Esophagus squamous epithelium (tissue), 5 donors: Measurements from ENCODE around the gene ZIC3. TPM values are rescaled to one million over a fixed set of nuclear protein-coding genes. Genes with fewer than 3 reads are reported as not detected.

Experiments used
- DNase-seq: peaks from one replicate; lab custom pipeline; 2025; lab: John Stamatoyannopoulos, UW
- H3K27ac ChIP-seq, 4 donors: fragments of 200-600 bp; sonication (generic); one replicate each; pipeline ENCODE4 v1.5.1; 2016 to 2019; ENCODE audit warnings: mild to moderate bottlenecking in 1 of 4
- H3K27me3 ChIP-seq, 4 donors: fragments of 200-600 bp; sonication (generic); 1 replicate in 3 of 4; 2 replicates in 1 of 4; pipeline versions ENCODE4 v1.5.1 to v1.6.0; 2017 to 2021; ENCODE audit warnings: antibody characterized with exemption in 1 of 4
- H3K36me3 ChIP-seq, 3 donors: fragments of 200-600 bp; sonication (generic); one replicate each; pipeline ENCODE4 v1.5.1; 2016 to 2019
- H3K4me1 ChIP-seq, 3 donors: fragments of 200-600 bp; sonication (generic); one replicate each; pipeline ENCODE4 v1.5.1; 2017 to 2019
- H3K4me3 ChIP-seq, 4 donors: fragments of 200-600 bp; sonication (generic); 1 replicate in 3 of 4; 2 replicates in 1 of 4; pipeline ENCODE4 v1.5.1; 2016 to 2019; ENCODE audit warnings: mild to moderate bottlenecking in 2 of 4, moderate library complexity in 1 of 4
- H3K9me3 ChIP-seq, 3 donors: fragments of 200-600 bp; sonication (generic); one replicate each; pipeline ENCODE4 v1.5.1; 2016 to 2019
- CTCF ChIP-seq, 6 experiments: fragments of 450-650 bp in 4 of 6; fragments of 200-600 bp in 2 of 6; sonication (generic) in 2 of 6; IDR thresholded peaks; one replicate each; pipeline ENCODE4 v1.5.1; 2016 to 2019; ENCODE audit warnings: antibody characterized with exemption in 6 of 6, mild to moderate bottlenecking in 4 of 6, moderate library complexity in 4 of 6
- POLR2A ChIP-seq, 4 donors: fragments of 450-650 bp; IDR thresholded peaks; one replicate each; pipeline ENCODE4 v1.6.1; 2017; ENCODE audit warnings: antibody characterized with exemption in 4 of 4, mild to moderate bottlenecking in 4 of 4, moderate library complexity in 3 of 4
- WGBS, 2 donors: methylation state at CpG; one replicate each; pipeline ENCODE4 v1.1.5; 2018; 5-methylcytosine and 5-hydroxymethylcytosine counted together
- intact Hi-C: fragments of 100-400 bp; cut with DNase I; formaldehyde crosslinking; loops from one replicate; pipeline ENCODE4 v1.15.0; 2022
- total RNA-seq, 4 donors: library from RNA; depleted of rRNA; stranded (reverse); fragments of >200 nt; gene quantifications; one replicate each; pipeline ENCODE4 v1.1.0, GENCODE V29; 2016
- donor health status: DM: yes; HTN: yes; CAD: no.

The ZIC3 gene
- not detected for total RNA-seq

- peaks cover 0 to 100% (median 27%) of the 10 kb centered on the region in 4 donors for H3K27me3 ChIP-seq
- peaks cover 0 to 5% (median 0%) of the 10 kb centered on the region in 3 donors for H3K9me3 ChIP-seq
- no peak for DNase-seq
- H3K4me1 ChIP-seq = peaks cover 7 to 46% (median 8%) of the 10 kb centered on the region in 3 donors
- intact Hi-C loops = no loop called here
- TF ChIP-seq POLR2A (IDR thresholded peaks at IDR 0.05) (no peak), CTCF (IDR thresholded peaks at IDR 0.05) (no peak)
- H3K27ac ChIP-seq = no peak within 1 kb of the TSS
- H3K4me3 ChIP-seq = peak within 1 kb of the TSS; percentile 31 to 68 (median 46)
- H3K36me3 ChIP-seq = no peaks in the 10 kb centered on the region
- WGBS, 2 donors = 0 to 22% methylated on average over 4 to 11 of the region's 69 CpGs
Measured at GRCh38 chrX:137565921-137566745, at the start of gene ZIC3. Gene ZIC3 (plus strand): TSS chrX:137566127. CDS start chrX:137566692, 565 bp downstream.

GRCh38 chrX:137519459-137519858 is 46.5 kb upstream of the ZIC3 start:
- DNase-seq = no peak
- Histone ChIP-seq H3K4me3 (no peak overlapping the region), H3K9me3 (no peaks in the 10 kb centered on the region), H3K27ac (no peak overlapping the region), H3K4me1 (no peaks in the 10 kb centered on the region), H3K36me3 (no peaks in the 10 kb centered on the region), H3K27me3 (no peaks in the 10 kb centered on the region)
- WGBS, 2 donors = 72% methylated on average over 3 of the region's 3 CpGs
- TF ChIP-seq POLR2A (IDR thresholded peaks at IDR 0.05) = no peak
- TF ChIP-seq CTCF (IDR thresholded peaks at IDR 0.05) = no peak
- intact Hi-C loops = no loop called here

DNA sequence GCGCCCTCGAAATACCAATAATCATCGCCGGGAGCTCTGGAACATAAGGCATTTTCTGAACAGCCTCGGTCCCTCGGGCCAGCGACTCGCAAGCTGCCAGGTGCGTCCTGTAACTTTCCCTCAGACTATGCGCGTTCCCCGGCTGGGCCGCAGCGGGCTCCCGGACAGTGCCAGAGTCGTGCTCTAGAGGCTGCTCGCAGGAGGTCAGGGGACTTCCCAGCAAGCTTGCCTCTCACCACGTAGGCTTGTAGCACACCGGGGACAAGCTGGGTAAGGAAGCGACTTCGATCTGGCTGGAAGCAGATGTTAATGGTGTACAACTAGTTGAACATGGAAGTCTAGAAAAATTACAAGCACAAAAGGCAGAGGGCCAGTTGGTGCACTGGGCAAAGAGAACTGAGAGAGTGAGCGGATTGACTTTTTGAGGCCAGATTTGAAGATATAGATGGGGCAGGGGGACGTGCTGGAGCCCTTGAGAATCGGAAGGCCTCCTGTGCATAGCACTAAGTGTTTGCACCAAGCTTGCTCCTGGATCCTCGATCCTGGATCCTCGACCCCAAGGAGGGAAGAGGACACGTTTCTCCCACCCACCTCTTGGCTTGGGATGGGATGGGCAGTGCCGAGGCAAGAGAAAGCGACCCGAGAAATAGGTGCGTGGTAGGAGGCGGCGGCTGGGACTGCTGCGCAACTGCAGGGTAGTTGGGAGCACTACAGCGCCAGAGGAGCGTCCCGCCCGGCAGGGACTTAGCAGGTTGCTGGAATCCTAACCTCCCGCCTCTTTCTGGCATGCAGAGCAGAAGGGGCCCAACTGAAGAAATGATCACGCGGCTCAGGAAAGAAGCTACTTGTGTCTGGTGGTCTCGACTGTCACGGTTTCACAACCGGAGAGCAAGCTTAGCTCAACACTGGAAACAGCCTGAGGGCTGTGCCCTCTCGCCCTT is 19.9 kb upstream of the ZIC3 start:
- H3K27ac ChIP-seq = no peak overlapping the region
- H3K27me3 ChIP-seq = peaks cover 0 to 77% (median 18%) of the 10 kb centered on the region in 4 donors
- H3K4me1 ChIP-seq = peaks cover 0 to 13% (median 4%) of the 10 kb centered on the region in 3 donors
- TF ChIP-seq CTCF (IDR thresholded peaks at IDR 0.05) (no peak), POLR2A (IDR thresholded peaks at IDR 0.05) (no peak)
- H3K9me3 ChIP-seq = no peaks in the 10 kb centered on the region
- WGBS, 2 donors = 16 to 45% methylated on average over 3 to 35 of the region's 45 CpGs
- no peak for DNase-seq
- no peaks in the 10 kb centered on the region for H3K36me3 ChIP-seq
- intact Hi-C loops = no loop called here
- no peak overlapping the region for H3K4me3 ChIP-seq

DNA sequence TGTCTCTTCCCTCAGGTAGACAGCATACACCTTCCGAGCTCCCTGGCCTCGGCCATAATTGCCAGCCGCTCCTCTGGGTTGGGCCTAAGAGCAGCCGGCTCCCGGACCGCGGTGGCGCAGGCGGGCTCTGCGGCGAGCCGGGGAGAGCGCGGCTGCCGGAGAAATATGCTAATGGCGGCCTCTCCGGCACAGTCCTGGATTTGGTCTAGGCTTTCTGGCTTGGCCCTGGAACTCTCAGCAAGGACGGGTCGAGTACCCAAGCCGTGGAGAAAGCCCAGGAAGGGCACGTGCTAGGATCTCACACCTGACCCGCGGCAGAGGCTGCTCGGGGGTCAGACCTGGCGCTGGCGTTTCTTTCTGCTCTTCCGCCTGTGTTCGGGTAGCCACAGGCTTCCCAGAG is 18.6 kb upstream of the ZIC3 start:
- H3K36me3 ChIP-seq = no peaks in the 10 kb centered on the region
- H3K4me3 ChIP-seq = no peak overlapping the region
- WGBS, 2 donors = 0 to 29% methylated on average over 2 to 10 of the region's 28 CpGs
- peaks cover 0 to 13% (median 4%) of the 10 kb centered on the region in 3 donors for H3K4me1 ChIP-seq
- intact Hi-C loops = no loop called here
- no peak for DNase-seq
- no peaks in the 10 kb centered on the region for H3K9me3 ChIP-seq
- no peak overlapping the region for H3K27ac ChIP-seq
- TF ChIP-seq POLR2A (IDR thresholded peaks at IDR 0.05) (no peak), CTCF (IDR thresholded peaks at IDR 0.05) (no peak)
- peaks cover 0 to 87% (median 18%) of the 10 kb centered on the region in 4 donors for H3K27me3 ChIP-seq
